Activated CD8-positive, alpha-beta T cell treated with anti-CD3 and anti-CD28 coated beads for 36 hours (primary cell): Measurements from ENCODE around the gene SRGAP2C. TPM values are rescaled to one million over a fixed set of nuclear protein-coding genes. Genes with fewer than 3 reads are reported as not detected.
A peak's percentile ranks its signal among the peaks of the same experiment; 100 is the strongest.
"Not testable (repeated sequence)": the region's sequence is repeated elsewhere in the genome, so short reads cannot be mapped to it uniquely, and the experiment has no call there.

Experiments
- ATAC-seq: fragments of 200-7000 bp; cut with Tn5 transposase; one replicate; pipeline ENCODE4 v1.10.0; 2021; ENCODE audit warnings: mild to moderate bottlenecking, moderate library complexity
- CTCF ChIA-PET: fragments of 350-600 bp; sonication (Branson Sonifier 250); formaldehyde crosslinking; loops from one replicate; lab custom pipeline; 2021; ENCODE audit warnings: antibody characterized with exemption; lab: Charles Lee
- POLR2A ChIA-PET: fragments of 350-600 bp; sonication (Branson Sonifier 250); formaldehyde crosslinking; loops from one replicate; lab custom pipeline; 2021; ENCODE audit warnings: antibody characterized with exemption; lab: Charles Lee
- DNase-seq: peaks from one replicate; pipeline ENCODE4 v3.0.0-alpha.2; 2020
- H3K27ac Mint-ChIP-seq: one replicate; pipeline ENCODE4 v1.8.0; 2021; ENCODE audit warnings: mild to moderate bottlenecking, mixed read lengths
- H3K27me3 Mint-ChIP-seq: one replicate; pipeline ENCODE4 v1.8.0; 2021; ENCODE audit warnings: mixed read lengths
- H3K36me3 Mint-ChIP-seq: one replicate; pipeline ENCODE4 v1.8.0; 2021; ENCODE audit warnings: low read depth, mixed read lengths
- H3K4me1 Mint-ChIP-seq: one replicate; pipeline ENCODE4 v1.8.0; 2021; ENCODE audit warnings: low read depth, mixed read lengths
- H3K4me3 Mint-ChIP-seq: one replicate; pipeline ENCODE4 v1.8.0; 2021; ENCODE audit warnings: mild to moderate bottlenecking, moderate library complexity, mixed read lengths
- H3K9me3 Mint-ChIP-seq: one replicate; pipeline ENCODE4 v1.8.0; 2021; ENCODE audit warnings: mixed read lengths
- intact Hi-C: fragments of 100-400 bp; cut with micrococcal nuclease; formaldehyde crosslinking; loops from one replicate; pipeline ENCODE4 v1.10.0; 2022
- total RNA-seq, 2 experiments: library from RNA; stranded (reverse); gene quantifications; one replicate each; pipeline ENCODE4 v1.2.3, GENCODE V29; 2021

SRGAP2C gene
- total RNA-seq, 2 experiments from 2014 or later, result 15.3 to 17.9 TPM

DNA sequence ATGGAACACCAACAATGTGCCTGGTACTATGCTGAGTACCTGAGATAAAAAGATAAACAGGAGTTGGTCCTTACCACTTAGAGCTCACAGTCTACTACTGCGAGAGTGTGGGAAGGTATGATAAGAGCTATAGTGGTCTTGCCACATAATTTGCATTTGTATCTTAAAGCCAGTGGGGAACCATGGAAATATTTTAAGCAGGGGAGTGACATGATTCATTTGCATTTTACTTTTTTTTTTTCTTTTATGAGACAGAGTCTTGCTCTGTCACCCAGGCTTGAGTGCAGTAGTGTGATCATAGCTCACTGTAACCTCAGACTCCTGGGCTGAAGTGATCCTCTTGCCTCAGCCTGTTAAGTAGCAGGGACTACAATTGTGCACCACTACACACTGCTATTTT is 53.6 kb downstream of the SRGAP2C start:
- DNase-seq, result peak; percentile 24
- ATAC-seq, result peak; percentile 93
- H3K4me3 Mint-ChIP-seq, CTCF ChIA-PET, H3K9me3 Mint-ChIP-seq, H3K27ac Mint-ChIP-seq, H3K4me1 Mint-ChIP-seq, intact Hi-C loops, POLR2A ChIA-PET, H3K36me3 Mint-ChIP-seq, H3K27me3 Mint-ChIP-seq: not testable (repeated sequence)

- POLR2A ChIA-PET, CTCF ChIA-PET, H3K4me3 Mint-ChIP-seq, H3K36me3 Mint-ChIP-seq, intact Hi-C loops, H3K4me1 Mint-ChIP-seq, H3K27me3 Mint-ChIP-seq, ATAC-seq, DNase-seq, H3K9me3 Mint-ChIP-seq, H3K27ac Mint-ChIP-seq: not testable (repeated sequence)
These were observed 59.1 kb downstream of the SRGAP2C start for GRCh38 chr1:121243913-121244312.

GRCh38 chr1:121246399-121246798 is 61.6 kb downstream of the SRGAP2C start:
- H3K4me3 Mint-ChIP-seq, H3K9me3 Mint-ChIP-seq, POLR2A ChIA-PET, CTCF ChIA-PET, intact Hi-C loops, H3K36me3 Mint-ChIP-seq, H3K4me1 Mint-ChIP-seq, H3K27ac Mint-ChIP-seq, H3K27me3 Mint-ChIP-seq, ATAC-seq, DNase-seq: not testable (repeated sequence)

- DNase-seq, POLR2A ChIA-PET, H3K4me1 Mint-ChIP-seq, H3K4me3 Mint-ChIP-seq, CTCF ChIA-PET, ATAC-seq, H3K36me3 Mint-ChIP-seq, H3K27ac Mint-ChIP-seq, H3K27me3 Mint-ChIP-seq, intact Hi-C loops, H3K9me3 Mint-ChIP-seq: not testable (repeated sequence)
These were observed 67.9 kb downstream of the SRGAP2C start for GRCh38 chr1:121252656-121253055.

DNA sequence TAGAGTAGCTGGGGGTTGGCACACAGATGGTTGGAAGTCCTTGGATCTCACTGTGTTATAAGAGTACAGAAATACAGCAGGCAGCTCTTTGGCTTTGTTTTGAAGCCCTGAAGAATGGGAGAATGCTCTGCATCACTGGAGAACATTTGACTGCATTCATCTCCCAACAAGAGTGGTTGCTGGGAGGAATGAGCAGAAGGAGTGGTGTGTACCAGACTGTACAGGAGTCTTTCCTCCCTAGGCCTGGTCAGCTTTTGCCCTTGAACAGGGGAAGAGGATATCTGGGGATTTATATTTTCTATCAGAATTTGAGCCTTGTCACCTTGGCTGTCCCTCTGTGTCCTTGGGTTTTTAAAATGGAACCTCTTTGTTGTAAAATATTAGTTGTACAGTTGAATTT is 69.8 kb downstream of the SRGAP2C start:
- H3K27ac Mint-ChIP-seq, H3K4me1 Mint-ChIP-seq, DNase-seq, ATAC-seq, intact Hi-C loops, H3K36me3 Mint-ChIP-seq, H3K27me3 Mint-ChIP-seq, H3K9me3 Mint-ChIP-seq, CTCF ChIA-PET, H3K4me3 Mint-ChIP-seq, POLR2A ChIA-PET: not testable (repeated sequence)

GRCh38 chr1:121257632-121258031 is 72.9 kb downstream of the SRGAP2C start:
- DNase-seq, ATAC-seq, H3K4me1 Mint-ChIP-seq, POLR2A ChIA-PET, intact Hi-C loops, H3K4me3 Mint-ChIP-seq, H3K36me3 Mint-ChIP-seq, CTCF ChIA-PET, H3K27me3 Mint-ChIP-seq, H3K27ac Mint-ChIP-seq, H3K9me3 Mint-ChIP-seq: not testable (repeated sequence)

DNA sequence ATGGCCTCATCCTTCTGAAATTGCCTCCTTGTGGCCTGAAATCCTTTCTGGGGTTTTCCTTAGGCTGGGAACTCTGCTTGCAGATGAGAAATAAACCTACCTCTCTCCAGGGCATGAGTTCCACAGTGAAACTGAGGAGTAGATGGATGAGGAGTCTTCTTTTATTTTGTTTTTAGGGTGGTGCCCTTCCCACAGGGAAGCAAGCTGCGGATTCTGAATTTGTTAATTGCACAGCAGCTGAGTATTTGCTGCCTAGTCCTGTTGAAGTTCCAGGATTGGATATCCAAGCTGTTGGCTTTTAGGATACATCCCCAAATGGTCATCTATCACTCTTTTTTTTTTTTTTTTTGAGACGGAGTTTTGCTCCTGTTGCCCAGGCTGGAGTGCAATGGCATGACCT is 73.4 kb downstream of the SRGAP2C start:
- H3K9me3 Mint-ChIP-seq, H3K36me3 Mint-ChIP-seq, ATAC-seq, intact Hi-C loops, POLR2A ChIA-PET, H3K27ac Mint-ChIP-seq, DNase-seq, CTCF ChIA-PET, H3K4me3 Mint-ChIP-seq, H3K4me1 Mint-ChIP-seq, H3K27me3 Mint-ChIP-seq: not testable (repeated sequence)

DNA sequence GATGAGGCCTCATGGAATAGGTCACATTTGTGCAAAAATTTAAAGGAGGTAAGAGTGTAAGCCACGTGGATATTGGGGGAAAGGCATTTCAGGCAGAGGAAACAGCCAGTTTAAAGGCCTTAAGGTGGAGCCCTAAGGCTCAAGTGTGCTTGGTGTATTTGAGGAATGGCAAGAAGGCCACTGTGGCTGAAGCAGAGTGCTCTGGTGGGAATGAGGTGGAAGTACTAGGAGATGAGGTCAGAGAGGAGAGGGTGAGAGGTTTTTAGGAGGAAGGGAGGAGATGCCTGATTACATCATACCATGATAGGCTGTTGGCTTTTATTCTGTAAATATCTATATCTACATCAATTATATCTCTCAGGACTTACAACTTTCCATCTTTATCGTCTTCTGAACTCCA is 75.4 kb downstream of the SRGAP2C start:
- DNase-seq, H3K4me3 Mint-ChIP-seq, POLR2A ChIA-PET, ATAC-seq, H3K27ac Mint-ChIP-seq, H3K27me3 Mint-ChIP-seq, H3K36me3 Mint-ChIP-seq, CTCF ChIA-PET, H3K4me1 Mint-ChIP-seq, intact Hi-C loops, H3K9me3 Mint-ChIP-seq: not testable (repeated sequence)

DNA sequence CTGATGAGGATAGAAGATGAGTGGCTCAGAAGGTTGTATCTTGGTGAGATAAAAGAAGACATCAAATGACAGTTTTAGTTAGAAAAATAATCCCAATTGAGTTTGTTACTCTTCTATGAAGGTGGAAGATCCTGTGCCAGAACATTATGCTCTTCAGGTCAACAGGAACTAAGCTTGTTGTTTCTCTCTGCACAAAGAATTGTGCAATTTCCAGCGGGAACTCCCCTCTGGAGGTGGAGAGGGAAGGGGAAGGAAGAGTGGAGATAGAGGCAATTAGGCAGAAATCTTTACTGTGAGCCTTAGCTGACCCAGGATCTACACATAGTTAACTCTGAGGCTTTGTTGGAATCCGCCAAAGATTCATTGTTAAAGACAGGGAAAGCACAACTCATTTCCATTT is 77.4 kb downstream of the SRGAP2C start:
- POLR2A ChIA-PET, H3K4me3 Mint-ChIP-seq, H3K9me3 Mint-ChIP-seq, H3K27me3 Mint-ChIP-seq, H3K36me3 Mint-ChIP-seq, CTCF ChIA-PET, H3K27ac Mint-ChIP-seq, intact Hi-C loops, H3K4me1 Mint-ChIP-seq, ATAC-seq, DNase-seq: not testable (repeated sequence)

- intact Hi-C loops, H3K27me3 Mint-ChIP-seq, H3K4me3 Mint-ChIP-seq, H3K9me3 Mint-ChIP-seq, H3K27ac Mint-ChIP-seq, CTCF ChIA-PET, H3K36me3 Mint-ChIP-seq, POLR2A ChIA-PET, H3K4me1 Mint-ChIP-seq: not testable (repeated sequence)
- ATAC-seq (peak; percentile 91), DNase-seq (peak; percentile 49)
These were observed 79.0 kb downstream of the SRGAP2C start for GRCh38 chr1:121263789-121264244.

DNA sequence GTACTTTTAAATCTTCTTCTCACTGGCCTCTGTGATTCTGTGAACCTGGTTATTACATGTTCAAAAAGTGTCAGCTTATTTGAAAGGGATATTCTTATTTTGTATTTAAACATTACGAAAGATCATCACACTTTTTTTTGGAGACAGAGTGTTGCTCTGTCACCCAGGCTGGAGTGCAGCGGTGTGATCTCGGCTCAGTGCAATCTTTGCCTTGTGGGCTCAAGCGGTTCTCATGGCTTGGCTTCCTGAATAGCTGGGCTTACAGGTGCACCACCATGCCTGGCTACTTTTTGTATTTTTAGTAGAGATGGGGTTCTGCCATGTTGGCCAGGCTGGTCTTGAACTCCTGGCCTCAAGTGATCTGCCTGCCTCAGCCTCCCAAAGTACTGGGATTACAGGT is 82.3 kb downstream of the SRGAP2C start:
- H3K4me1 Mint-ChIP-seq, H3K27ac Mint-ChIP-seq, intact Hi-C loops, H3K36me3 Mint-ChIP-seq, POLR2A ChIA-PET, DNase-seq, H3K9me3 Mint-ChIP-seq, H3K4me3 Mint-ChIP-seq, CTCF ChIA-PET, H3K27me3 Mint-ChIP-seq, ATAC-seq: not testable (repeated sequence)

DNA sequence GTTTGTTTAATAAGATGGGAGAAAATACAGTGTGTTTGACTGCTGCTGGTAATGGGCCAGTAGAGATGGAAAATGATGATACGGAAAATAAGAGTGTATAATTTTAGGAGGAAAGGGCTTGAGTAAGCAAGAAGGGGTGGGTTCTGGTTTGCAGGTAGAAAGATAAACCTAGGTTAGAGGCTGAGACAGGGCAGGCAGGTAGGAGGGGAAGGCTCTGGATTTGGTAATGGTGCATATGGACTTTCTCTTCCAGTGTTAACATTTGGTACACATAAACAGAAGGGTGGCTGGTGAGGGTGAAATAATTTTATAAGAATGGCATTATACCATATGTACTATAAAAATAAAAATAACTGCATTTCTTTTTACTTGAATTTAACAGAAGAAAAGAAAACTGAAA is 84.5 kb downstream of the SRGAP2C start:
- ATAC-seq, result peak; percentile 20
- H3K27me3 Mint-ChIP-seq, POLR2A ChIA-PET, H3K36me3 Mint-ChIP-seq, DNase-seq, CTCF ChIA-PET, H3K27ac Mint-ChIP-seq, intact Hi-C loops, H3K4me1 Mint-ChIP-seq, H3K9me3 Mint-ChIP-seq, H3K4me3 Mint-ChIP-seq: not testable (repeated sequence)

- H3K4me1 Mint-ChIP-seq, H3K9me3 Mint-ChIP-seq, H3K36me3 Mint-ChIP-seq, POLR2A ChIA-PET, DNase-seq, H3K27me3 Mint-ChIP-seq, CTCF ChIA-PET, intact Hi-C loops: not testable (repeated sequence)
- peak; percentile 79 for ATAC-seq
- peak overlapping the region; percentile 73 for H3K4me3 Mint-ChIP-seq
- peak overlapping the region; percentile 87 for H3K27ac Mint-ChIP-seq
These were observed 85.2 kb downstream of the SRGAP2C start for GRCh38 chr1:121269973-121270372.
